AML-193 (cell line): ENCODE data around the gene CERS2.

ENCODE experiments used
- DNase-seq, 2 experiments: peaks; one replicate each; lab custom pipeline; 2025; lab: John Stamatoyannopoulos, UW

The CERS2 gene

GRCh38 chr1:150997949-150998348 lies 23.3 kb upstream of the CERS2 start:
- DNase-seq, result no peak

DNA sequence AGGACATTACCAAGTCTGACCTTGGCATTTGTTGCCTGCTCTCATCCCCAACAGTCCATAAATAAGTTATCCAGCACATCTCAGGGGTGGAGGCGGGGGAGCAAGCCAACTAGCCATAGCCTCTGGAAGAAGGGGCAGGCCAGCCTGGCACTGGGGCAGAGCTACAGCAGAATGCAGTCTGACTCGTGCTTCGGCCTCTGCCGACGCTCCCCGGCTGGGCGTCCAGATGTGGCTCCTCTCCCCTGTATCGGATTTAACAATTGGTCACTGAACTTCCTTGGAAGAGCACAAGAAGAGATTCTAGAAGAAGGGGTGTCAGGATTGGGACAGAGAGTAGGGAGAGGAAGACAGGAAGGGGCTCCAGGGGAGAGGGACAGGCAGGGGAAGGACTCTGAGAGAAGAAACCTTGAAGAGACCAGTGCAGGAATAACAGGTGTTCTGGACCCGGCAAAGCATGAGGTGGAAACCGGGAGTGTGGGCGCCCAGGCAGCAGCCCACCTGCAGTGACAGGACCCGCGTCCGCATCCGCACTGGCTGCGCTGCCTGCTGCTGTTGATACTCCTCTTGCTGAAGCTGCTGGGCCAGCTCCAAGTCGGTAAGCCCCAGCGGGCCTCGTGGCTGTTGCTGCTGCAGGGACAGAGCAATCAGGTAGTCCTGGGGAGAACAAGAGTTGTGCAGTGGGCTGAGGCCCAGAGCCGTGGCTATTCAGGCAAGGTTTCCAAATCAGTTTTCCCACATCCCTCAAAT lies 22.7 kb upstream of the CERS2 start:
- DNase-seq, result no peak

- DNase-seq, result no peak
Measured at GRCh38 chr1:150995896-150996295, 21.3 kb upstream of the CERS2 start.

GRCh38 chr1:150995460-150995859 lies 20.8 kb upstream of the CERS2 start:
- DNase-seq, result no peak

GRCh38 chr1:150994248-150994647 lies 19.6 kb upstream of the CERS2 start:
- no peak for DNase-seq

GRCh38 chr1:150992626-150993025 lies 18.0 kb upstream of the CERS2 start:
- no peak for DNase-seq

GRCh38 chr1:150987924-150988323 lies 13.3 kb upstream of the CERS2 start:
- no peak for DNase-seq

GRCh38 chr1:150985179-150985825 lies 10.7 kb upstream of the CERS2 start:
- DNase-seq, result no peak

DNA sequence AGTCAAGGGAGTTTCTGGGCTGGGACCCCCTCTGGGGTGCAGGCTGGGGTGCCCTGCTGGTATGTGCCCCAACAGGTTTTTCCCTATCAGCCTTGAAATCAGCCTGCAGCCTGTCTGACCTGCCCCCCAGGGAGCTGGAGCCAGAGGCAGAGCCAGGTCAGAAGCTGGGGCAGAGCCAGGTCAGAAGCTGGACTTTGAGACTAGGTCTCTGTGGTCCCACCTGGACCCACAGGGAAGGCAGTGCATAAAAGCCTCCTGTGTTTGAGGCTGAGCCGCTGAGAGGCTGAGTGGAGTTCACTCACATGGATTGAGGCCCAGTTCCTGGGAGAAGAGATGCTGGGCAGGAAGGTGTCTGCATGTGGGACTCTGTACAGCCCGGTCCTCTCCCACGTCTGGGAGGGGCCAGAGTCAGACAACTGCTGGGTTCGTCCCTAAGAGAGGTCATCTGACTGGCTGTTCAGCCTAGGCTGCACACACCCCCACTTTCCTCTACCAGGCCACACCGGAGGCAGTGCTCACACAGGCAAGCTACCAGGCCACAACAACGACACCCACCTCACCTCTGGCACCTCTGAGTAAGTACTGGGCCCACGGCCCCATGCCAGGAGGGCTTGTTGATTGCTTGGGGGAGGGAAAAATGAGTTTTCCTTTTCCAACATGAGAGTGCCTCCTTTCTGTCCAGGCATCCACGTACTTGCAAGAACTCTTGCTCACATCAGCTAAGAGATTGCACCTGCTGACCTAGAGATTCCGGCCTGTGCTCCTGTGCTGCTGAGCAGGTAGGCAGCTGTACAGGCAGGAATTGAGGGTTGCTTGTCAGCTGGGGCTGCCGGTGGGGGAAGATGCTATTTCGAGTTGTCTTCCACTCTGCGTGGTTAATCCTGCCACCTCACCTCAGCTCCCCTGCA lies 7.4 kb upstream of the CERS2 start, which contains the start of gene ANXA9:
Gene ANXA9 (plus strand): TSS at position 488 of the 908 bp plus-strand sequence. CDS start 814 bp downstream, outside the sequence.
- DNase-seq, result no peak

DNA sequence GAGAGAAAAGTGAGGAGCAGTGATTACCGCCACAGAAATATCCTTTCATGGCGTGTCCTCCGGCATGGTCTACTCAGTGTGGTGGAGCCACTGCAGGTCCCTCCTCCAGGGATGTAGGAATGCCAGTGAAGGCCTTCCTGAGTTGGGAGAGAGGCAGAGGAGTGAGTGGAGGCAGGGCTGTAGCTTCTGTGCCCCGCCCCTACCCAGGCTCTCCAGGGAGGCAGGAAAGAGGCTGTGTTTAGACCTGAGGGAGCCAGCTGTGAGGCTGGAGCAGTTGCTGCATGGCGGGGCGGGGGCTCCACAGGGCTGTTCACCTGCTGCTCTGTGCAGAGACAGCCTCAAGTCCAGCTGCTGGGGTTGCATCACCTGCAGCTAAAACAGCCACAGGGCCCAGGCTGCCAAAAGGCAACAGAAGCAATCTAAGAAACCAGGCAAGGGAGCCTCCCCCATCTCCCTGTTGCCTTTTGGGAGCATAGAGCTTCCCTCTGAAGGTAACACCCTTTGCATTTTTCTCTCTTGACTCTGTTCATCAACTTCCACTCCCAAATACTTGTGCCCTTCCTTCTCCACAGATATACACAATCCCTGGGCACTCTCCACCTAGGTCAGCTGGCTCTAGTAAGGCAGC lies 6.7 kb upstream of the CERS2 start:
- DNase-seq, result no peak

- DNase-seq, result peak; percentile 74 to 77
Measured at GRCh38 chr1:150979092-150980056, 4.7 kb upstream of the CERS2 start.

DNA sequence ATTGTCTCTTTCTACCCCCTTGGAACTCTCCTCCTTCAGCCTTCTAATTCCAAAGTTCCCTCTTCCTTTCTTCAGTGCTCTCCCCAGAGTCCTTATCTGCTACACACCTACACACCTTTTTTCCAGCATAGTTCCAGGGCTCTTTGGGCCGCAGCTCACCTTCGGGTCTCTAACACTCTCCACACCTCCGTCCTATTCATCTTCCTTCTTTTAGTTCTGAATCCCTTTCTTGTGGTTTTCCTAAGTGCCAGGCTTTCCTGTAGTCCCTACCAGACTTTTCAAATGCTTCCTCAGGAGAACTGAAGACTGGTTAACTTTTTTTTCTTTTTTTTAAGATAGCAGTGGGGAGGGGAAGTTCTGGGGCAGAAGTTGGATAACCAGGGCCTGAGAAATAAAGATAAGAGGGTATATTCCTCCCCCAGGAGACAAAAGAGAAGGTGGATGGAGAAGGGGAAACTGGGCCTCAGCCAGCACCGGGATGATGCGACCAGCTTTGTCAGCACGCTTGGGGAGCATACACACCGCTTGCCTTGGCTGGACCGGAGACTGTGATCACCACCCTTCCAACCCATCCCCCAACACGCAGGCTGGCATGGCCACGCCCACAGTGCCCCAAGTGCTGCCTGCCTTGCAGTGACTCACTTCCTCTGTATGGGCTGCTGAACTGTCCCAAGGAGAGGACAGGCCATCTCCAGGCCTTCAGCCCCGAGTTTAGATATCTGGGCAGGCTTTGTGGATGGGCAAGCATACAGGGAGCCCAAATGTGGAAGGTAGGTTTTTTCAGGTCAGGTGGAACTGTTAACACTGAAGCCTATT lies 2.5 kb upstream of the CERS2 start:
- DNase-seq, result peak; percentile 83 to 88

- DNase-seq, result no peak
Measured at GRCh38 chr1:150976401-150976821, 1.8 kb upstream of the CERS2 start.

- peak; percentile 22 to 23 for DNase-seq
Measured at GRCh38 chr1:150973836-150974579, 627 bp downstream of the CERS2 start.

- DNase-seq, result no peak
Measured at GRCh38 chr1:150973258-150973835, 1.3 kb downstream of the CERS2 start.

- DNase-seq, result no peak
Measured at GRCh38 chr1:150972417-150972940, 2.2 kb downstream of the CERS2 start.

DNA sequence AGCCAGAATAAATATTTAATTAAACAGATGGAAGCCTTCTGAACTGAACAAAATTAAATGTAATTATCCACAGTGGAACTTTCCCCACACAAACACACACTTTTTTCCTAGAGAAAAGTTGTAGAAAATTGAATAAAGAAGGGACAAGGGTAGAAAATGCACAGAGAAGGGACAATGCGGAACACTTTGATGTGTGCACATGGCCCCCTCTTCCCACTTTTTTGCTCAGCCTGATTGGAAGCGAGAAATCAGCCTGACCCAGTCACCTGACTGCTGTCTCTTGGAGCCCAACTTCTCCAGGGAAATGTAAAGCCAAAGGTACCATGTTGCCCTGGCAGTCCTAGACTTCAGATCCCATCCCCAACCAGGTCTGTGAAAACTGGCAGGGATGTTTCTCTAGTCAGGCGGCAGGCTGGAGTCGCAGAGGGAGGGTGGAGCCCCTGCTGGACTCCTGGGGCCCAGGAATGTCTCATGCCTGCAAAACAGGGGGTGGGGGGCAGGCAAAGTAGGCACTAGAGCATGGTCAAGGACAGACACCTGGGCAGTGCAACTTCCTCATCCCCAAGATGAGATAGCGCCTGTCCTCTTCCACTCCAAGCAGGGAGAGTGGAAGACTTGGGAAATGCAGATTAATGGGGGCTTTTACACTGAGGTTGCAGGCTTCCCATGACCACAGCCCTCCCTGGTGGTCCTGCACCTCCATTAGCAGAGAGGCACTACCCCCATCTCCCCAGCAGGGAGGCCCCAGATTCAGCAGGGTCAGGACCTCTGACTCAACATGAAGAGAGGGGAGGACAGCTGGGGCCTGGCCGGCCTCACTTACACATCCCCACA lies 2.8 kb downstream of the CERS2 start:
- peak in 1 of 2 experiments; percentile 17 for DNase-seq
